GM12878 (cell line): Measurements from ENCODE around the gene PIK3C2B. TPM values are rescaled to one million over a fixed set of nuclear protein-coding genes. Genes with fewer than 3 reads are reported as not detected.
A peak's percentile ranks its signal among the peaks of the same experiment; 100 is the strongest.

ENCODE experiments used
- BHLHE40 ChIP-seq, 2 experiments: fragments of 450-650 bp in 1 of 2; IDR thresholded peaks; 2 replicates each; pipeline ENCODE4 v1.6.1; 2011 to 2017; ENCODE audit warnings: low read depth in 2 of 2, borderline replicate concordance in 1 of 2, improper control_type of control experiment in 1 of 2, low read length in 1 of 2, mild to moderate bottlenecking in 1 of 2
- CEBPB ChIP-seq, 2 experiments: fragments of 150-350 bp in 1 of 2; IDR thresholded peaks; 2 replicates each; pipeline ENCODE4 v1.6.1; 2012 to 2014; ENCODE audit warnings: low read depth in 2 of 2, low read length in 2 of 2, borderline replicate concordance in 1 of 2, inconsistent platforms in 1 of 2
- CHD1 ChIP-seq: IDR thresholded peaks from 2 replicates; pipeline ENCODE4 v1.6.1; 2012; ENCODE audit warnings: low read depth, low read length, improper control_type of control experiment
- CHD2 ChIP-seq: IDR thresholded peaks from 2 replicates; pipeline ENCODE4 v1.6.1; 2011; ENCODE audit warnings: low read depth, low read length, improper control_type of control experiment, borderline replicate concordance
- DPF2 ChIP-seq: fragments of 450-650 bp; IDR thresholded peaks from 2 replicates; pipeline ENCODE4 v1.6.1; 2017; ENCODE audit warnings: mild to moderate bottlenecking
- E2F8 ChIP-seq: fragments of 450-650 bp; IDR thresholded peaks from 2 replicates; pipeline ENCODE4 v1.6.1; 2018; ENCODE audit warnings: mild to moderate bottlenecking, low read depth, moderate library complexity; ENCODE audit not compliant: partially characterized antibody
- HDAC6 ChIP-seq: fragments of 200-600 bp; sonication (generic); IDR thresholded peaks from one replicate; pipeline ENCODE4 v1.8.0; 2017; ENCODE audit warnings: antibody characterized with exemption; ENCODE audit not compliant: unreplicated experiment
- MYB ChIP-seq: fragments of 150-350 bp; IDR thresholded peaks from 2 replicates; pipeline ENCODE4 v1.6.1; 2014; ENCODE audit warnings: mild to moderate bottlenecking, low read depth, low read length, borderline replicate concordance
- PKNOX1 ChIP-seq: fragments of 450-650 bp; IDR thresholded peaks from 2 replicates; pipeline ENCODE4 v1.6.1; 2016; ENCODE audit warnings: mild to moderate bottlenecking
- RAD51 ChIP-seq: fragments of 450-650 bp; IDR thresholded peaks from 2 replicates; pipeline ENCODE4 v1.6.1; 2016; ENCODE audit warnings: moderate library complexity, mild to moderate bottlenecking, inconsistent platforms
- RB1 ChIP-seq: fragments of 450-650 bp; formaldehyde crosslinking; IDR thresholded peaks from 2 replicates; pipeline ENCODE4 v1.6.1; 2017; ENCODE audit warnings: mild to moderate bottlenecking, borderline replicate concordance
- RBBP5 ChIP-seq: fragments of 200-600 bp; sonication (generic); conservative IDR thresholded peaks from 2 replicates; pipeline ENCODE4 v1.6.1; 2016
- RELB ChIP-seq: fragments of 450-650 bp; IDR thresholded peaks from 2 replicates; pipeline ENCODE4 v1.6.1; 2017; ENCODE audit warnings: low read depth, mild to moderate bottlenecking, moderate library complexity
- RUNX3 ChIP-seq: IDR thresholded peaks from 2 replicates; pipeline ENCODE4 v1.6.1; 2012; ENCODE audit warnings: low read length, inconsistent platforms
- SMAD1 ChIP-seq: fragments of 450-650 bp; IDR thresholded peaks from 2 replicates; pipeline ENCODE4 v1.6.1; 2018; ENCODE audit warnings: mild to moderate bottlenecking, low read depth; ENCODE audit not compliant: partially characterized antibody
- SMARCA5 ChIP-seq: fragments of 450-650 bp; IDR thresholded peaks from 2 replicates; pipeline ENCODE4 v1.6.1; 2017; ENCODE audit warnings: mild to moderate bottlenecking
- SP1 ChIP-seq: IDR thresholded peaks from one replicate; pipeline ENCODE4 v1.6.1; 2011; ENCODE audit warnings: low read depth, low read length
- TBL1XR1 ChIP-seq: IDR thresholded peaks from 2 replicates; pipeline ENCODE4 v1.6.1; 2012; ENCODE audit warnings: low read depth, low read length, improper control_type of control experiment
- WRNIP1 ChIP-seq: IDR thresholded peaks from 2 replicates; pipeline ENCODE4 v1.6.1; 2011; ENCODE audit warnings: low read depth, low read length, improper control_type of control experiment, borderline replicate concordance
- ZBTB40 ChIP-seq: fragments of 450-650 bp; IDR thresholded peaks from 2 replicates; pipeline ENCODE4 v1.6.1; 2016; ENCODE audit warnings: mild to moderate bottlenecking, moderate library complexity, borderline replicate concordance
- ZNF384 ChIP-seq: IDR thresholded peaks from 2 replicates; pipeline ENCODE4 v1.6.1; 2012; ENCODE audit warnings: low read depth, mild to moderate bottlenecking, low read length, improper control_type of control experiment, borderline replicate concordance
- polyA plus RNA-seq, 11 experiments: library from polyadenylated mRNA; depleted of rRNA in 4 of 11; unstranded in 6 of 11; stranded (reverse) in 5 of 11; fragments of >200 nt; fragmentation: Nextera tagmentation in 4 of 11; fragmentation: Illumina TruSeq in 1 of 11; extraction: Ambion mirVana in 4 of 11; extraction: Trizol in 1 of 11; gene quantifications; 1 replicate in 1 of 11; 2 replicates in 10 of 11; pipeline versions ENCODE4 v1.2.1 to v1.2.3, GENCODE V29; 2011 to 2016; ENCODE audit warnings: inconsistent platforms in 2 of 11, missing spikeins in 2 of 11, low read depth in 1 of 11
- total RNA-seq, 4 experiments: library from RNA; depleted of rRNA in 3 of 4; stranded (reverse); fragments of >200 nt in 3 of 4; fragmentation: Illumina TruSeq in 1 of 4; extraction: Trizol in 1 of 4; gene quantifications; 2 replicates each; pipeline versions ENCODE4 v1.2.1 to v1.2.3, GENCODE V29; 2013 to 2021

PIK3C2B gene
- total and polyA plus RNA-seq, 10 of the 15 experiments (the other 5 are each of a cell fraction or from before 2014, with no cell fraction given) = 2.2 to 38.1 (median 11.4) TPM

- TF ChIP-seq PKNOX1 = no peak
- no peak for TF ChIP-seq SMAD1
- TF ChIP-seq TBL1XR1 = 0 out of 2 replicates have a peak, but pooled peaks have one; percentile 34
- peak; percentile 49; the same call in 1 of the 2 replicates for TF ChIP-seq CHD2
- TF ChIP-seq ZBTB40 = no peak
- no peak for TF ChIP-seq DPF2
- no peak for TF ChIP-seq MYB
- TF ChIP-seq RAD51 = no peak
- no peak for TF ChIP-seq RBBP5
- TF ChIP-seq WRNIP1 = no peak
- TF ChIP-seq RB1 = no peak
- TF ChIP-seq CHD1 = 0 out of 2 replicates have a peak, but pooled peaks have one; percentile 26
- TF ChIP-seq HDAC6 = no peak
- TF ChIP-seq CEBPB (IDR thresholded peaks at IDR 0.05; ENCODE audit: borderline replicate concordance in 1 of 2, low read depth in 2 of 2, low read length in 2 of 2) = no peak
- TF ChIP-seq SP1 = no peak
- 0 out of 2 replicates have a peak, but pooled peaks have one; percentile 16 for TF ChIP-seq RELB
- peak; percentile 24; the same call in 1 of the 2 replicates for TF ChIP-seq RUNX3
- TF ChIP-seq SMARCA5 = no peak
- 0 out of 4 replicates have a peak, but pooled peaks of 1 of the 2 experiments have one; percentile 24 for TF ChIP-seq BHLHE40 (IDR thresholded peaks at IDR 0.05; ENCODE audit: borderline replicate concordance in 1 of 2, low read depth in 2 of 2, low read length in 1 of 2)
- TF ChIP-seq E2F8 = no peak
- TF ChIP-seq ZNF384 = no peak
These were observed 673 bp downstream of the PIK3C2B start (continued) for GRCh38 chr1:204493984-204494280.
